ENCODE results near the gene PALM2AKAP2. TPM values are rescaled to one million over a fixed set of nuclear protein-coding genes. Genes with fewer than 3 reads are reported as not detected.

PALM2AKAP2 gene
- total RNA-seq, 6 donors from 2014 or later, result 5.2 to 27.2 (median 8.8) TPM

- 79 to 81% methylated on average over 3 of the region's 3 CpGs for WGBS, 2 donors
- ATAC-seq (ENCODE audit: low FRiP score in 2 of 2) (no peak), DNase-seq (no peak)
- no peaks in the 10 kb centered on the region for H3K9me3 ChIP-seq
- peak overlapping the region in 2 of 4 donors; percentile 22 to 26 for H3K27ac ChIP-seq
- H3K4me1 ChIP-seq, result no peaks in the 10 kb centered on the region
- H3K4me3 ChIP-seq, result no peak overlapping the region
- H3K36me3 ChIP-seq, result no peaks in the 10 kb centered on the region
- TF ChIP-seq POLR2A (IDR thresholded peaks at IDR 0.05) (no peak), CTCF (IDR thresholded peaks at IDR 0.05) (no peak), POLR2AphosphoS5 (IDR thresholded peaks at IDR 0.05) (no peak), EP300 (IDR thresholded peaks at IDR 0.05) (no peak)
- no peaks in the 10 kb centered on the region for H3K27me3 ChIP-seq
Observed at GRCh38 chr9:109799141-109799540, 19.1 kb downstream of the PALM2AKAP2 start.

DNA sequence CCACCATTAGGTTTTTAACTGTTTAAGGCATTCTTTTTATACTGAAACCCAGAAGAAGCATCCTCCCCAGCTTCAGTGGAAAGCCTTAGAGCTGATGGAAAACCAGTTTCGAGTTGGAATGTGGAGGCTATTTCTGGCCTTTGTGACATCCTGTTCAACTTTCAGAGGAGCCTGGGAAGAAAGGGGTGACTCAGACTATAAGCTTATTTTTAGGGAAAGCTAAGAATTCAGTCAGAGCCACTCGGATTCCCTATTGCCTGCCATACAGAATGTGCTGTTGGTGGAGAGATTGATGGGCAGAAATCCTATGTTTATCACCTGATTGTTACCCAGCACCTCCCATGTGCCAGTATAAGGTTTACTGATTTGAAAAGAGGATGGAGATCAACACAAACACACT lies 19.8 kb downstream of the PALM2AKAP2 start:
- Histone ChIP-seq H3K4me3 (no peak overlapping the region), H3K4me1 (no peaks in the 10 kb centered on the region), H3K36me3 (no peaks in the 10 kb centered on the region), H3K27me3 (no peaks in the 10 kb centered on the region), H3K27ac (peak overlapping the region in 2 of 4 donors; percentile 20 to 22), H3K9me3 (no peaks in the 10 kb centered on the region)
- TF ChIP-seq POLR2AphosphoS5 (IDR thresholded peaks at IDR 0.05), result no peak
- TF ChIP-seq POLR2A (IDR thresholded peaks at IDR 0.05), result no peak
- TF ChIP-seq CTCF (IDR thresholded peaks at IDR 0.05), result no peak
- no peak for TF ChIP-seq EP300 (IDR thresholded peaks at IDR 0.05)
- DNase-seq (no peak), ATAC-seq (ENCODE audit: low FRiP score in 2 of 2) (no peak)
- WGBS, 2 donors, result 18 to 36% methylated on average over 2 of the region's 2 CpGs

DNA sequence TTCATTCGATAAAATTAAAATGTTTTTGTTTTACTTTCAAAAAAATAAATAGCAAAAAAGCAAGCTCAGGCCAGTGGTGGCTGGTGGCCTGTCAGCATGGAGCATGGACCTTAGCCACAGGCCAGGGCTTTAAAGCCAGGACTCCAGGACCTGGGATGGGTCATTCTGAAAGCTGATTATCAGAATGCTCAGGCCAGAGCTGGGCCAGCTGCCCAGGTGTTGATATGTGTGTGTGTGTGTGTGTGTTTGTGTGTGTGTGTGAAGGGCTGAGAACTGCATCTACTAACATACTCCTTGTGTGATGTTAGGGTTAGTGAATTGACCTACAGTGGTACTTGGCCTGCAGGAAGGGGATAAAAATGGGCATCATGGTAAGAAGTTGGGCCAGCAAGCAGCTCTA lies 21.5 kb downstream of the PALM2AKAP2 start:
- Histone ChIP-seq H3K36me3 (no peaks in the 10 kb centered on the region), H3K4me3 (no peak overlapping the region), H3K27ac (no peak overlapping the region), H3K27me3 (no peaks in the 10 kb centered on the region), H3K4me1 (peaks cover 0 to 1% (median 0%) of the 10 kb centered on the region in 4 donors), H3K9me3 (no peaks in the 10 kb centered on the region)
- DNase-seq (no peak), ATAC-seq (ENCODE audit: low FRiP score in 2 of 2) (no peak)
- no peak for TF ChIP-seq POLR2A (IDR thresholded peaks at IDR 0.05)
- no peak for TF ChIP-seq POLR2AphosphoS5 (IDR thresholded peaks at IDR 0.05)
- no peak for TF ChIP-seq EP300 (IDR thresholded peaks at IDR 0.05)
- TF ChIP-seq CTCF (IDR thresholded peaks at IDR 0.05), result no peak
- 91 to 100% methylated on average over 1 of the region's 1 CpG for WGBS, 2 donors

DNA sequence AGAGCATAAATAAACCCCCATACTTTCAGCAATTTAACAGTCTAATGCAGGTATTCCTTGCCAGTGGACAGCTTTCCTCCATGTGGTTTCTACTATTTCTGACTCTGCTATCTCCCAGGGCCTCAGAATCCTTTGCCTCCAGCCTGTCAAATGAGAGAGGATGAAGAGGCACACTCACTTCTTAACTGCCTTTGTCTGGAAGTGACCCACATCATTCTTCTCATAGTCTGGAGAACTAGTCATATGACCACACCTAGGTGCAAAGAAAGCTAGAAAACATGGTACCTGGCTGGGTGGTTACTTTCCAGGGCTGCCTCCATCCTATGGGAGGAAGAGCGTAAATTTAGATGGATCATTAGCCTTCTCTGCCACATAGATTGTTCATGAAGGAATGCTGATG lies 22.5 kb downstream of the PALM2AKAP2 start:
- no peak overlapping the region for H3K27ac ChIP-seq
- TF ChIP-seq EP300 (IDR thresholded peaks at IDR 0.05) (no peak), POLR2AphosphoS5 (IDR thresholded peaks at IDR 0.05) (no peak), POLR2A (IDR thresholded peaks at IDR 0.05) (no peak), CTCF (IDR thresholded peaks at IDR 0.05) (no peak)
- DNase-seq (no peak), ATAC-seq (ENCODE audit: low FRiP score in 2 of 2) (no peak)
- H3K36me3 ChIP-seq, result no peaks in the 10 kb centered on the region
- WGBS, 2 donors, result 94 to 100% methylated on average over 1 of the region's 1 CpG
- peaks cover 0 to 3% (median 0%) of the 10 kb centered on the region in 4 donors for H3K4me1 ChIP-seq
- H3K4me3 ChIP-seq, result no peak overlapping the region
- no peaks in the 10 kb centered on the region for H3K27me3 ChIP-seq
- H3K9me3 ChIP-seq, result no peaks in the 10 kb centered on the region

DNA sequence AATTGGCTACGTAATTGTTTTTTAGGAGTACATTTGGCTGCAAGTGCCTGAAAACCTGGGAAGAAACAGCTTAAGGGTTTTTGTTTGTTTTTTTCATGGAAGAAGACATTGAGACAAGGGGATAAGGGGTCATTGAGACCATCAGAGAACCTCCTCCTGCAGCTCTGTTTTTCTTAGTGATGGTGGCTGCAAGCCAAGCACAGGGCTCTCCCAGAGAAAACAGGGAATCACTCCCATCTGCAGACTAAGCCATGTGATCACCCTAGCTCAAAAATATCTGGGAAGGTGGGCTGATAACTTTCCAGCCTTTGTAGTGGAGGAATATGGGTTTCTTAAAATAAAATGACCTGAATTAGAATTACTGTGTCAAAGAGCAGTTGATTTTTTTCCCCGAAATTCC lies 25.1 kb downstream of the PALM2AKAP2 start:
- no peak overlapping the region for H3K27ac ChIP-seq
- no peaks in the 10 kb centered on the region for H3K36me3 ChIP-seq
- ATAC-seq (ENCODE audit: low FRiP score in 2 of 2), result no peak
- no peak for TF ChIP-seq EP300 (IDR thresholded peaks at IDR 0.05)
- TF ChIP-seq POLR2AphosphoS5 (IDR thresholded peaks at IDR 0.05), result no peak
- TF ChIP-seq POLR2A (IDR thresholded peaks at IDR 0.05), result no peak
- no peak for TF ChIP-seq CTCF (IDR thresholded peaks at IDR 0.05)
- H3K4me3 ChIP-seq, result no peak overlapping the region
- H3K4me1 ChIP-seq, result peaks cover 0 to 3% (median 0%) of the 10 kb centered on the region in 4 donors
- H3K9me3 ChIP-seq, result no peaks in the 10 kb centered on the region
- H3K27me3 ChIP-seq, result no peaks in the 10 kb centered on the region
- 80 to 84% methylated on average over 2 of the region's 2 CpGs for WGBS, 2 donors
- DNase-seq, result no peak

All from upper lobe of left lung (tissue), 6 donors.